Measurements from ENCODE around the gene ELAVL4.

DNA sequence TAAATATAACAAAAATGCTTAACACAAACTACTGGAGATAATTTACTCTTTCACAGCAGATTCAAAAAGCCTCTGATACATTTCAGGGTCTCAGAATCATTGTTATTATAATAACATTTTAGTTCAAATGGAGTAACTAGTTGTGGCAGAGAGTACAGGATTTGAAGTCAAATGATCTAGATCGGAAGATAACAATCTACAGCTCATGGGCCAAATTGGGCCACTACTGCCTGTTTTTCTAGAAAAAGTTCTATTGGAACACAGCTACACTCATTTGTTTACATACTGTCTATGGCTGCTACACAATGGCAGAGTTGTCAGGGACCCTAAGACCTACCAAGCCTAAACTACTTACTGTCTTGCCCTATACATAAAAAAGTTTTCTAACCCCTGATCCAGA lies 63.6 kb downstream of the ELAVL4 start:
- TF ChIP-seq ZBTB7A (IDR thresholded peaks at IDR 0.05; ENCODE audit: low read depth), result no peak
- TF ChIP-seq TCF12 (IDR thresholded peaks at IDR 0.05; ENCODE audit: low read depth), result no peak

Data from Ishikawa (cell line).